KBM-7 (cell line): ENCODE measurements around the gene NPAS1.

Source experiments
- DNase-seq: peaks from one replicate; pipeline ENCODE4 v3.0.0-alpha.2; 2015
- in situ Hi-C: fragments of 300-500 bp; cut with MboI; formaldehyde crosslinking; loops from 2 replicates; pipeline ENCODE4 v1.14.3; 2020; ENCODE audit warnings: low sequenced_read_pairs, low pct_unique_long_range_greater_than_20kb, mixed read lengths

The NPAS1 gene

GRCh38 chr19:46985542-46986415 is 33.9 kb upstream of the NPAS1 start:
- DNase-seq, result no peak
- in situ Hi-C loops, result no loop called here

- in situ Hi-C loops, result no loop called here
- DNase-seq, result no peak
Measured at GRCh38 chr19:46988614-46989230, 30.9 kb upstream of the NPAS1 start.

- in situ Hi-C loops, result loop anchor here (10.0 kb wide), 1 partner anchor 136 kb away; the partner anchor contains the start of gene AP2S1
Measured at GRCh38 chr19:46990991-46991676, 28.5 kb upstream of the NPAS1 start.

GRCh38 chr19:46992699-46993535 is 26.7 kb upstream of the NPAS1 start:
- no peak for DNase-seq
- in situ Hi-C loops, result loop anchor here (10.0 kb wide), 1 partner anchor 138 kb away; the partner anchor contains the start of gene AP2S1

More at GRCh38 chr19:46990991-46991676, 28.5 kb upstream of the NPAS1 start:
- peak; percentile 74 for DNase-seq

- in situ Hi-C loops, result loop anchor here (10.0 kb wide), 1 partner anchor 139 kb away; the partner anchor contains the start of gene AP2S1
Measured at GRCh38 chr19:46993622-46994021, 26.0 kb upstream of the NPAS1 start.

GRCh38 chr19:46994141-46994686 is 25.4 kb upstream of the NPAS1 start:
- no peak for DNase-seq
- in situ Hi-C loops, result loop anchor here (10.0 kb wide), 1 partner anchor 139 kb away; the partner anchor contains the start of gene AP2S1

More at GRCh38 chr19:46993622-46994021, 26.0 kb upstream of the NPAS1 start:
- DNase-seq, result no peak

GRCh38 chr19:46995492-46995891 is 24.1 kb upstream of the NPAS1 start:
- DNase-seq, result no peak
- in situ Hi-C loops, result loop anchor here (10.0 kb wide), 1 partner anchor 141 kb away; the partner anchor contains the start of gene AP2S1

- no peak for DNase-seq
- in situ Hi-C loops, result loop anchor here (10.0 kb wide), 1 partner anchor 144 kb away; the partner anchor contains the start of gene AP2S1
Measured at GRCh38 chr19:46998445-46999125, 21.1 kb upstream of the NPAS1 start.

- no peak for DNase-seq
- in situ Hi-C loops, result loop anchor here (10.0 kb wide), 1 partner anchor 145 kb away; the partner anchor contains the start of gene AP2S1
Measured at GRCh38 chr19:46999377-46999776, 20.3 kb upstream of the NPAS1 start.

GRCh38 chr19:46999878-47000277 is 19.8 kb upstream of the NPAS1 start:
- no peak for DNase-seq
- in situ Hi-C loops, result loop anchor here (10.0 kb wide), 1 partner anchor 145 kb away; the partner anchor contains the start of gene AP2S1

GRCh38 chr19:47000373-47000772 is 19.3 kb upstream of the NPAS1 start:
- in situ Hi-C loops, result no loop called here
- no peak for DNase-seq

GRCh38 chr19:47001584-47001983 is 18.1 kb upstream of the NPAS1 start:
- in situ Hi-C loops, result no loop called here
- no peak for DNase-seq

GRCh38 chr19:47002106-47002766 is 17.4 kb upstream of the NPAS1 start:
- in situ Hi-C loops, result no loop called here
- DNase-seq, result no peak

- in situ Hi-C loops, result no loop called here
- DNase-seq, result no peak
Measured at GRCh38 chr19:47002853-47003610, 16.6 kb upstream of the NPAS1 start.

- in situ Hi-C loops, result no loop called here
- DNase-seq, result no peak
Measured at GRCh38 chr19:47003611-47004465, 15.8 kb upstream of the NPAS1 start.
